Measurements from ENCODE around the gene ARMH3. TPM values are rescaled to one million over a fixed set of nuclear protein-coding genes. Genes with fewer than 3 reads are reported as not detected.
A peak's percentile ranks its signal among the peaks of the same experiment; 100 is the strongest.

The ARMH3 gene, protein sequence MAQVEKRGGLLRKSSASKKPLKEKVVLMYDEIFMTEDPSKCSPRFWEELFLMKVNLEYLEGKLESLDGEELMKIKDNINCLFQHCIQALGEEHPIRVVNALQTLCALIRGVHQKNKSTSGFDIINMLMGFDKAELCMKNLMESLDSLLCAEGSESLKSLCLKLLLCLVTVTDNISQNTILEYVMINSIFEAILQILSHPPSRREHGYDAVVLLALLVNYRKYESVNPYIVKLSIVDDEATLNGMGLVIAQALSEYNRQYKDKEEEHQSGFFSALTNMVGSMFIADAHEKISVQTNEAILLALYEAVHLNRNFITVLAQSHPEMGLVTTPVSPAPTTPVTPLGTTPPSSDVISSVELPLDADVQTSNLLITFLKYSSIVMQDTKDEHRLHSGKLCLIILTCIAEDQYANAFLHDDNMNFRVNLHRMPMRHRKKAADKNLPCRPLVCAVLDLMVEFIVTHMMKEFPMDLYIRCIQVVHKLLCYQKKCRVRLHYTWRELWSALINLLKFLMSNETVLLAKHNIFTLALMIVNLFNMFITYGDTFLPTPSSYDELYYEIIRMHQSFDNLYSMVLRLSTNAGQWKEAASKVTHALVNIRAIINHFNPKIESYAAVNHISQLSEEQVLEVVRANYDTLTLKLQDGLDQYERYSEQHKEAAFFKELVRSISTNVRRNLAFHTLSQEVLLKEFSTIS
- total RNA-seq: 10 to 100 TPM in 4 of 5 donors, 1 to 10 TPM in 1; 3.5 to 29.0 (median 18.2) TPM
- 10 to 100 TPM; 10.1 to 18.1 (median 10.1) TPM for polyA plus RNA-seq
- long read RNA-seq, donor 1: 0 reads
- long read RNA-seq, donor 2, full-length matches to known transcripts: 2 of 2 reads
- long read RNA-seq, donor 2, partial matches to known transcripts: 0 of 2 reads
- long read RNA-seq, donor 2, other reads (novel, unspliced or antisense): 0 of 2 reads
- long read RNA-seq, donor 3, partial matches to known transcripts: 0 of 1 reads
- long read RNA-seq, donor 3, other reads (novel, unspliced or antisense): 0 of 1 reads
- long read RNA-seq, donor 4: 0 reads
- long read RNA-seq, donor 5: 0 reads
- long read RNA-seq, donor 6, full-length matches to known transcripts: 2 of 2 reads
- long read RNA-seq, donor 6, partial matches to known transcripts: 0 of 2 reads
- long read RNA-seq, donor 6, other reads (novel, unspliced or antisense): 0 of 2 reads
- long read RNA-seq, donor 7, partial matches to known transcripts: 0 of 2 reads
- long read RNA-seq, donor 7, other reads (novel, unspliced or antisense): 0 of 2 reads
- long read RNA-seq, donor 8: 0 reads
- long read RNA-seq, donor 9: 0 reads
- long read RNA-seq, donor 10, partial matches to known transcripts: 0 of 1 reads
- long read RNA-seq, donor 10, other reads (novel, unspliced or antisense): 0 of 1 reads

DNA sequence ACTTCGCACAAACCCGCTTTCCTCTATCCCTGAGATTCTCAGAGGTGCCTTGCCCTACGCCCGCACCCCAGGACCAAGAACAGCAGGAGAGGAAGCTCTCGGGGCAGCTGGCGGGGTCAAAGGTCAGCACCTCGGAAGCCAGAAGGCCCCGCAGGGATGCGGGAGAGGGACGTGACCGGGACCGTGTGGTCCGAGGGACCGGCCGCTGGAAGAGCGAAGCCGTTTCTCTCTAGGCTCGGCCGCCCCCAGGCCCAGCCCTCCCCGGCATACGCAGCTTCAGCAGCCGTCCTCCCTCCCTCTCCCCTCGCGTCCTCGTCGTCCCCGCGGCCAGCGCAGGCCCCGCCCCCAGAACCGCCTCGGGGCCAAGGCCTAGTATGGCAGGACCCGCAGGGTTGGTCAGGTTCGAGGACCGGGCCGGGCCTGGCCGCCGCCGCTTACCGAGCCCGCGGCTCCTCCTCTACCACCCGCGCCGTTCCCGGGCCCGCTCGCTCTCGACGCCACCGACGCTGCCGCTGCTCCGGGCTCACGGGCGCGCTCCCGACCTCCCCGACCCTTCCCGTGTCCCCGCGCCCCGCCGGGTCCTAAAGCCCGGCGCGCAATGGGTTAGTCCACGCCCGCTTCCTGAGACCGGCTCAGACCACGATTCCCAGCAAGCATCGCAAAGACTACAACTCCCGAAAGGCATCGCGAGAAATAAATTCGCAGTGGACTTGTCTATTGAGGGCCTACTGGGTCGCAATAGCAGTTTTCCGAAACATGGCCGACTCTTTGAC, at the start of gene ARMH3:
Gene ARMH3, minus strand, starts transcription at position 527 of the 773 bp plus-strand sequence. CDS start 16,059 bp downstream, outside the sequence.
- no peaks in the 10 kb centered on the region for H3K27me3 ChIP-seq
- intact Hi-C loops (cut with DNase I; ENCODE audit: low total_unique reads): no loop called here
- H3K9me3 ChIP-seq: no peaks in the 10 kb centered on the region
- peak within 1 kb of the TSS; percentile 66 to 91 (median 78) for H3K4me3 ChIP-seq
- 0 to 1% (median 0%) methylated on average over 30 to 79 of the region's 79 CpGs for WGBS, 5 donors
- H3K27ac ChIP-seq: peak within 1 kb of the TSS; percentile 81 to 97 (median 94)
- DNase-seq: peak; percentile 94 to 98
- peaks cover 21 to 45% (median 37%) of the 10 kb centered on the region in 4 donors for H3K4me1 ChIP-seq
- TF ChIP-seq, protein P1, sequence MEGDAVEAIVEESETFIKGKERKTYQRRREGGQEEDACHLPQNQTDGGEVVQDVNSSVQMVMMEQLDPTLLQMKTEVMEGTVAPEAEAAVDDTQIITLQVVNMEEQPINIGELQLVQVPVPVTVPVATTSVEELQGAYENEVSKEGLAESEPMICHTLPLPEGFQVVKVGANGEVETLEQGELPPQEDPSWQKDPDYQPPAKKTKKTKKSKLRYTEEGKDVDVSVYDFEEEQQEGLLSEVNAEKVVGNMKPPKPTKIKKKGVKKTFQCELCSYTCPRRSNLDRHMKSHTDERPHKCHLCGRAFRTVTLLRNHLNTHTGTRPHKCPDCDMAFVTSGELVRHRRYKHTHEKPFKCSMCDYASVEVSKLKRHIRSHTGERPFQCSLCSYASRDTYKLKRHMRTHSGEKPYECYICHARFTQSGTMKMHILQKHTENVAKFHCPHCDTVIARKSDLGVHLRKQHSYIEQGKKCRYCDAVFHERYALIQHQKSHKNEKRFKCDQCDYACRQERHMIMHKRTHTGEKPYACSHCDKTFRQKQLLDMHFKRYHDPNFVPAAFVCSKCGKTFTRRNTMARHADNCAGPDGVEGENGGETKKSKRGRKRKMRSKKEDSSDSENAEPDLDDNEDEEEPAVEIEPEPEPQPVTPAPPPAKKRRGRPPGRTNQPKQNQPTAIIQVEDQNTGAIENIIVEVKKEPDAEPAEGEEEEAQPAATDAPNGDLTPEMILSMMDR (IDR thresholded peaks at IDR 0.05): peak in 1 of 7 experiments; percentile 30
- TF ChIP-seq POLR2AphosphoS5 (IDR thresholded peaks at IDR 0.05): peak; percentile 69 to 92 (median 85)
- peak in 1 of 4 donors; percentile 38 for TF ChIP-seq POLR2A (IDR thresholded peaks at IDR 0.05)
- no peak for TF ChIP-seq EP300 (IDR thresholded peaks at IDR 0.05)
- H3K36me3 ChIP-seq: no peaks in the 10 kb centered on the region

DNA sequence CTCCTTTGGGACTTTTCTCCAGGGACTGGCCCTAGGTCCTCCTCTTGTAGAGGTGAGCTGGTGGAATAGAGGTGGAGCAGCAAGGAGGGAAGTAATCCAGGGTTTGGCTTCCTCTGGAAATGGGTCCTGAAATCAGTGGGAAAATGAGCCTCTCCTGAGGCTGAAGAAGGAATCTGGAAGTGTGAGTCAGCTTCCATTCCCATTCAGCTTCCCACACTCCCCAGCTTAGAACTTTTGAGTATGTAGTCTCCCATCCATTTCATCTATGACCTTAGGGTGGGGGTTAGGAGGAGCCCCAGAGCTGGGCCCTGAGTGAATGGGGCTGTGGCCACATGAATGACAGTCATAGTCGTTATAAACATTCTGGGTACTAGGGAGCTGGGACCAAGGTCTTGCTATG, 46.4 kb upstream of the ARMH3 start:
- 65 to 85% (median 77%) methylated on average over 1 of the region's 1 CpG; no CpG with 5 or more reads in 1 of the 5 donors for WGBS, 5 donors

DNA sequence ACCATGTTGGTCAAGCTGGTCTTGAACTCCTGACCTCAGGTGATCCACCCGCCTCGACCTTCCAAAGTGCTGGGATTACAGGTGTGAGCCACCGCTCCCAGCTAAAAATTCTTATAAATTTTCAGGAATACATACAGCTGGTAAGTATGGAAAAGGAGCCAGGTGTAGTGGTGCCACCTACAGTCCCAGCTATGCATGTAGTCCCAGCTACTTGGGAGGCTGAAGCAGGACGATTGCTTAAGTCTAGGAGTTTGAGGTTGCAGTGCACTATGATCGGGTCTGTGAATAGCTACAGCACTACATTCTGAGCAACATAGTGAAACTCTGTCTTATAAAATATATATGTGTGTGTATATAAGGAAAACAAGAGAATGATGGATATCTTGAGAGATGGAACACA, 45.2 kb upstream of the ARMH3 start:
- Histone ChIP-seq H3K4me3 (no peak overlapping the region), H3K36me3 (peaks cover 0 to 13% (median 2%) of the 10 kb centered on the region in 4 donors), H3K27ac (no peak overlapping the region), H3K9me3 (no peaks in the 10 kb centered on the region), H3K27me3 (no peaks in the 10 kb centered on the region), H3K4me1 (no peaks in the 10 kb centered on the region)
- TF ChIP-seq POLR2A (IDR thresholded peaks at IDR 0.05) (no peak), POLR2AphosphoS5 (IDR thresholded peaks at IDR 0.05) (no peak), EP300 (IDR thresholded peaks at IDR 0.05) (no peak)
- TF ChIP-seq, protein P1 (IDR thresholded peaks at IDR 0.05): no peak
- 77 to 92% (median 82%) methylated on average over 5 of the region's 5 CpGs for WGBS, 5 donors
- no peak for DNase-seq
- intact Hi-C loops (cut with DNase I; ENCODE audit: low total_unique reads): no loop called here

More for the DNA sequence above, 46.4 kb upstream of the ARMH3 start:
- Histone ChIP-seq H3K27me3 (no peaks in the 10 kb centered on the region), H3K4me1 (no peaks in the 10 kb centered on the region), H3K36me3 (peaks cover 1 to 24% (median 12%) of the 10 kb centered on the region in 4 donors), H3K9me3 (no peaks in the 10 kb centered on the region), H3K27ac (no peak overlapping the region), H3K4me3 (no peak overlapping the region)
- TF ChIP-seq, protein P1 (IDR thresholded peaks at IDR 0.05): no peak
- no peak for TF ChIP-seq POLR2AphosphoS5 (IDR thresholded peaks at IDR 0.05)
- no peak for TF ChIP-seq EP300 (IDR thresholded peaks at IDR 0.05)
- no peak for TF ChIP-seq POLR2A (IDR thresholded peaks at IDR 0.05)
- intact Hi-C loops (cut with DNase I; ENCODE audit: low total_unique reads): no loop called here
- no peak for DNase-seq

Data from stomach (tissue), 19 donors.